CD4-positive, alpha-beta T cell (primary cell): ENCODE results near the gene RAB40C. TPM values are rescaled to one million over a fixed set of nuclear protein-coding genes. Genes with fewer than 3 reads are reported as not detected.

Experiments
- ATAC-seq: fragments of 200-7000 bp; cut with Tn5 transposase; one replicate; pipeline ENCODE4 v1.10.0; 2022; ENCODE audit warnings: mild to moderate bottlenecking; ENCODE audit not compliant: poor library complexity
- CTCF ChIA-PET: fragments of 350-600 bp; sonication (Branson Sonifier 250); formaldehyde crosslinking; loops from one replicate; lab custom pipeline; 2021; ENCODE audit warnings: antibody characterized with exemption, inconsistent platforms; lab: Charles Lee
- POLR2A ChIA-PET: fragments of 350-600 bp; sonication (Branson Sonifier 250); formaldehyde crosslinking; loops from one replicate; lab custom pipeline; 2021; ENCODE audit warnings: antibody characterized with exemption, inconsistent platforms; lab: Charles Lee
- DNase-seq, 14 experiments: peaks; one replicate each; pipeline ENCODE4 v3.0.0-alpha.2; 2013 to 2020; ENCODE audit warnings: mixed read lengths in 2 of 14
- H3K27ac ChIP-seq, 2 donors: one replicate each; pipeline versions ENCODE4 v1.5.1 to v1.7.0; 2013; ENCODE audit warnings: low read length in 2 of 2, low read depth in 1 of 2, mild to moderate bottlenecking in 1 of 2
- H3K27me3 ChIP-seq, 2 experiments: 1 replicate in 1 of 2; 2 replicates in 1 of 2; pipeline versions ENCODE4 v1.6.1 to v1.7.0; 2013; ENCODE audit warnings: low read length in 2 of 2, control low read depth in 1 of 2, mild to moderate bottlenecking in 1 of 2, moderate library complexity in 1 of 2; ENCODE audit not compliant: insufficient read depth in 2 of 2, control insufficient read depth in 1 of 2
- H3K36me3 ChIP-seq: one replicate; pipeline ENCODE4 v1.6.1; 2013; ENCODE audit warnings: low read length, control low read depth; ENCODE audit not compliant: insufficient read depth
- H3K4me1 ChIP-seq: one replicate; pipeline ENCODE4 v1.6.1; 2013; ENCODE audit warnings: low read length, control low read depth; ENCODE audit not compliant: insufficient read depth
- H3K4me3 ChIP-seq: one replicate; pipeline ENCODE4 v1.5.1; 2013; ENCODE audit warnings: mild to moderate bottlenecking, low read length, moderate library complexity
- H3K9me3 ChIP-seq, 2 experiments: 1 replicate in 1 of 2; 2 replicates in 1 of 2; pipeline versions ENCODE4 v1.6.1 to v1.7.0; 2013; ENCODE audit warnings: low read length in 2 of 2, mild to moderate bottlenecking in 2 of 2, control low read depth in 1 of 2, moderate library complexity in 1 of 2; ENCODE audit not compliant: control insufficient read depth in 1 of 2, insufficient read depth in 1 of 2
- H3K27ac Mint-ChIP-seq: one replicate; pipeline ENCODE4 v1.8.0; 2020; ENCODE audit warnings: mixed read lengths
- H3K27me3 Mint-ChIP-seq: one replicate; pipeline ENCODE4 v1.8.0; 2021; ENCODE audit warnings: mixed read lengths
- H3K36me3 Mint-ChIP-seq: one replicate; pipeline ENCODE4 v1.8.0; 2021; ENCODE audit warnings: low read depth, mixed read lengths
- H3K4me1 Mint-ChIP-seq: one replicate; pipeline ENCODE4 v1.8.0; 2021; ENCODE audit warnings: low read depth, mixed read lengths
- H3K4me3 Mint-ChIP-seq: one replicate; pipeline ENCODE4 v1.8.0; 2020; ENCODE audit warnings: mild to moderate bottlenecking, mixed read lengths
- H3K9me3 Mint-ChIP-seq: one replicate; pipeline ENCODE4 v1.8.0; 2020; ENCODE audit warnings: mixed read lengths
- intact Hi-C, 2 experiments: fragments of 100-400 bp; cut with DNase I in 1 of 2; cut with micrococcal nuclease in 1 of 2; formaldehyde crosslinking; loops; one replicate each; pipeline versions ENCODE4 v1.15.1 to v1.9.0; 2023 to 2025; cut with DNase I, micrococcal nuclease
- total RNA-seq, 174 experiments: library from RNA in 2 of 174; stranded (reverse) in 2 of 174; gene quantifications; one replicate each; pipeline ENCODE4 v1.2.3 and lab custom pipeline; 2021 to 2026
- TF ChIP-seq, protein P1 (sequence below): fragments of 200-600 bp; IDR thresholded peaks from one replicate; pipeline ENCODE4 v1.8.0; 2022; ENCODE audit warnings: antibody characterized with exemption, mild to moderate bottlenecking

RAB40C gene
- total RNA-seq, 2 experiments from 2014 or later = 8.9 to 9.5 TPM

DNA sequence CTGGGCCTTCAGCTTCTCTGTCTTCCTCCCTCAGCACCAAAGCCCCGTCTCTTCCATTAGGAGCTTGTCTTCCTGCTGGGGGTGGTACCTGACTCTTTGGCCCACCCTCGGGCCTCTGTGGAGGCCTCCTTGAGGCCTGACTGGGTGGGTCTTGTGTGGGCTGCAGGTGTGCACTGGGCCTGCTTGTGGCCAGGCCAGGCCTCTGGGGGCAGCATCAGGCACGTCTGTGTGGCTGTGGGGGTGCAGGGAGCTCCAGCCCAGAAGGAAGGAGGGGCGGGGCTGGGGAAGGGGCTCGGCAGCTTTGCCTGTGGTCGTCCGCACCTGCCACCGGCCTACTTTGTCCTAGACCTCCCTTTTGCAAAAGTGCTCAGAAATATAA lies 13.1 kb upstream of the RAB40C start:
- ATAC-seq (no peak), DNase-seq (no peak)
- no peak overlapping the region for H3K4me3 ChIP-seq
- TF ChIP-seq, protein P1, sequence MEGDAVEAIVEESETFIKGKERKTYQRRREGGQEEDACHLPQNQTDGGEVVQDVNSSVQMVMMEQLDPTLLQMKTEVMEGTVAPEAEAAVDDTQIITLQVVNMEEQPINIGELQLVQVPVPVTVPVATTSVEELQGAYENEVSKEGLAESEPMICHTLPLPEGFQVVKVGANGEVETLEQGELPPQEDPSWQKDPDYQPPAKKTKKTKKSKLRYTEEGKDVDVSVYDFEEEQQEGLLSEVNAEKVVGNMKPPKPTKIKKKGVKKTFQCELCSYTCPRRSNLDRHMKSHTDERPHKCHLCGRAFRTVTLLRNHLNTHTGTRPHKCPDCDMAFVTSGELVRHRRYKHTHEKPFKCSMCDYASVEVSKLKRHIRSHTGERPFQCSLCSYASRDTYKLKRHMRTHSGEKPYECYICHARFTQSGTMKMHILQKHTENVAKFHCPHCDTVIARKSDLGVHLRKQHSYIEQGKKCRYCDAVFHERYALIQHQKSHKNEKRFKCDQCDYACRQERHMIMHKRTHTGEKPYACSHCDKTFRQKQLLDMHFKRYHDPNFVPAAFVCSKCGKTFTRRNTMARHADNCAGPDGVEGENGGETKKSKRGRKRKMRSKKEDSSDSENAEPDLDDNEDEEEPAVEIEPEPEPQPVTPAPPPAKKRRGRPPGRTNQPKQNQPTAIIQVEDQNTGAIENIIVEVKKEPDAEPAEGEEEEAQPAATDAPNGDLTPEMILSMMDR = no peak
- peaks cover 4% of the 10 kb centered on the region for H3K4me1 ChIP-seq
- Mint-ChIP-seq H3K9me3 (no peaks in the 10 kb centered on the region), H3K27me3 (no peaks in the 10 kb centered on the region), H3K36me3 (no peaks in the 10 kb centered on the region), H3K4me3 (no peak overlapping the region), H3K27ac (no peak overlapping the region), H3K4me1 (peaks cover 3% of the 10 kb centered on the region)
- ChIA-PET POLR2A (interaction anchor here (0.9 to 1.2 kb wide), 3 partner anchors 12 to 119 kb away, joined by 3 to 6 read pairs (median 3); no protein-coding TSS in a partner anchor), CTCF (no interaction called here)
- no peak overlapping the region for H3K27ac ChIP-seq
- H3K36me3 ChIP-seq = peaks cover 6% of the 10 kb centered on the region
- no peaks in the 10 kb centered on the region for H3K9me3 ChIP-seq
- no peaks in the 10 kb centered on the region for H3K27me3 ChIP-seq
- intact Hi-C loops = no loop called here

DNA sequence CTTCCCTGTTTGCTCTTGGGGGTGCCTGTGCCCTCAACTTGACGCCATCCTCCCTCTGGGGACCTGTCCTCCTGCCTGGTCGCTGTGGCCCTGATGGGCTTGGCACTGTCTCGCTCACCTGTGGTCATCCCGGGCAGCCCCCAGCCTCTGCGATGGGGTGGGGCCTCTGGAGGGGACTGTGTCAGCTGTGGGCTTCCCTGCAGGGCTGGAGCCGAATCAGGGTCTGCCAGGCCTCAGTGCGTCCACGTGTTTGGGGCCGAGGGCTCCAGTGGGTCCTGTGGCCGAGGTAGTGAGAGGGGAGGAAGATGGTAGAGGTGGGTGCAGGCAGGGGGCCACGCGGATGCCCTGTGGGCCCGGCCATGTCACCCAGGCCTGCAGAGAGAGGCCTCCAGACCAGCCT lies 12.1 kb upstream of the RAB40C start:
- Histone ChIP-seq H3K27ac (no peak overlapping the region), H3K9me3 (no peaks in the 10 kb centered on the region), H3K27me3 (no peaks in the 10 kb centered on the region), H3K4me3 (no peak overlapping the region), H3K4me1 (peaks cover 4% of the 10 kb centered on the region), H3K36me3 (peaks cover 6% of the 10 kb centered on the region)
- no peaks in the 10 kb centered on the region for H3K9me3 Mint-ChIP-seq
- POLR2A ChIA-PET = no interaction called here
- CTCF ChIA-PET = no interaction called here
- H3K4me1 Mint-ChIP-seq = no peaks in the 10 kb centered on the region
- DNase-seq (no peak), ATAC-seq (no peak)
- no peak overlapping the region for H3K27ac Mint-ChIP-seq
- intact Hi-C loops = loop anchor here in 1 of 2 experiments (2.0 kb wide), 1 partner anchor 33 kb away; no protein-coding TSS in a partner anchor
- TF ChIP-seq, protein P1 = no peak
- H3K27me3 Mint-ChIP-seq = no peaks in the 10 kb centered on the region
- no peaks in the 10 kb centered on the region for H3K36me3 Mint-ChIP-seq
- H3K4me3 Mint-ChIP-seq = no peak overlapping the region

DNA sequence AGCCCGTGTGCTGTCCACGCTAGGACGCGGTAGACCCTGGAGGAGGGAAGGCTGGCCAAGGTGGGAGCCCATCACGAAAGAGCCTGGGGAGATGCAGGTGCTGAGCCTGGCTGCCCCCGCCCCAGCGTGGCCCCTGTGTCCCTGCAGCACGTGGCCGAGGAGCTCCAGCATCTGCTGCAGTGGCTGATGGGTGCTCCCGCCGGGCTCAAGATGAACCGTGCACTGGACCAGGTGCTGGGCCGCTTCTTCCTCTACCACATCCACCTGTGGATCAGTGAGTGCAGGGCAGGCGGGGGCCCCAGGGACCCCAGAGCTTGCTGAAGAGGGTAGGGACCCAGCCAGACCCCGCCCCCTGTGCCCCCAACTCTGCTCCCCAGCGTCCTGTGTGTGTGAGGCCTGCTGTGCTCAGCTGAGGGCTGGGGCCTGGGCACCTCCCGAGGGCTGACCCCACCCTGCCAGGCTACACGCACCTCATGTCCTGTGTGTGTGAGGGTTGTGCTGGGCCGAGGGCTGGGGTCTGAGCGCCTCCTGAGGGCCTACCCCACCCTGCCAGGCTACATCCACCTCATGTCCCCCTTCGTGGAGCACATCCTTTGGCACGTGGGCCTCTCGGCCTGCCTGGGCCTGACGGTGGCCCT lies 11.5 kb upstream of the RAB40C start:
- Mint-ChIP-seq H3K4me1 (no peaks in the 10 kb centered on the region), H3K27ac (no peak overlapping the region), H3K27me3 (no peaks in the 10 kb centered on the region), H3K36me3 (no peaks in the 10 kb centered on the region), H3K9me3 (no peaks in the 10 kb centered on the region), H3K4me3 (no peak overlapping the region)
- no peak overlapping the region for H3K27ac ChIP-seq
- CTCF ChIA-PET = interaction anchor here (1.0 to 1.1 kb wide), 4 partner anchors 10 to 32 kb away, joined by 3 to 8 read pairs (median 4); no protein-coding TSS in a partner anchor
- DNase-seq (no peak), ATAC-seq (no peak)
- no peaks in the 10 kb centered on the region for H3K9me3 ChIP-seq
- TF ChIP-seq, protein P1 = no peak
- peaks cover 6% of the 10 kb centered on the region for H3K36me3 ChIP-seq
- H3K4me1 ChIP-seq = peaks cover 4% of the 10 kb centered on the region
- H3K27me3 ChIP-seq = no peaks in the 10 kb centered on the region
- no peak overlapping the region for H3K4me3 ChIP-seq
- intact Hi-C loops = loop anchor here in 1 of 2 experiments (2.0 kb wide), 1 partner anchor 32 kb away; no protein-coding TSS in a partner anchor
- POLR2A ChIA-PET = no interaction called here
